OCI-LY1 (cell line): ENCODE results near the gene CALY.

Source experiments
- H2AFZ ChIP-seq: fragments of 200-600 bp; sonication (generic), shearing (Covaris generic); 2 replicates; pipeline ENCODE4 v1.6.0; 2014; ENCODE audit warnings: antibody characterized with exemption, mild to moderate bottlenecking, low read length
- H3F3A ChIP-seq: fragments of 200-600 bp; sonication (generic), shearing (Covaris generic); 2 replicates; pipeline ENCODE4 v1.6.0; 2014; ENCODE audit warnings: mild to moderate bottlenecking, antibody characterized with exemption, low read length, moderate library complexity; ENCODE audit not compliant: insufficient read depth
- H3K27ac ChIP-seq: fragments of 200-600 bp; sonication (generic); 2 replicates; pipeline ENCODE4 v1.5.1; 2014; ENCODE audit warnings: low read length, mixed run types, mild to moderate bottlenecking, low read depth; ENCODE audit not compliant: poor library complexity, severe bottlenecking
- H3K27me3 ChIP-seq: fragments of 200-600 bp; sonication (generic); 2 replicates; pipeline ENCODE4 v1.6.0; 2014; ENCODE audit warnings: antibody characterized with exemption, mild to moderate bottlenecking, low read length, moderate library complexity; ENCODE audit not compliant: insufficient read depth
- H3K36me3 ChIP-seq: fragments of 200-600 bp; sonication (generic); 2 replicates; pipeline ENCODE4 v1.6.1; 2014; ENCODE audit warnings: mild to moderate bottlenecking, antibody characterized with exemption, low read length, moderate library complexity, mixed read lengths; ENCODE audit not compliant: insufficient read depth
- H3K4me1 ChIP-seq: fragments of 200-600 bp; sonication (generic); 2 replicates; pipeline ENCODE4 v1.5.1; 2014; ENCODE audit warnings: mild to moderate bottlenecking, low read length, moderate library complexity; ENCODE audit not compliant: insufficient read depth, severe bottlenecking
- H3K4me2 ChIP-seq: fragments of 200-600 bp; sonication (generic), shearing (Covaris generic); 2 replicates; pipeline ENCODE4 v1.6.1; 2014; ENCODE audit warnings: low read length
- H3K4me3 ChIP-seq: fragments of 200-600 bp; sonication (generic); 2 replicates; pipeline ENCODE4 v1.5.1; 2014; ENCODE audit warnings: low read length, low read depth, mild to moderate bottlenecking, mixed read lengths; ENCODE audit not compliant: poor library complexity, severe bottlenecking
- H3K79me2 ChIP-seq: fragments of 200-600 bp; shearing (Covaris generic); 2 replicates; pipeline ENCODE4 v1.6.1; 2016; ENCODE audit warnings: mixed run types, low read length, mixed read lengths; ENCODE audit not compliant: insufficient read depth
- H3K9ac ChIP-seq: fragments of 200-600 bp; sonication (generic), shearing (Covaris generic); 2 replicates; pipeline ENCODE4 v1.6.1; 2014; ENCODE audit warnings: mild to moderate bottlenecking, low read length, mixed read lengths
- H3K9me2 ChIP-seq: fragments of 200-600 bp; sonication (generic), shearing (Covaris generic); 2 replicates; pipeline ENCODE4 v1.6.1; 2014; ENCODE audit warnings: low read depth, mild to moderate bottlenecking, low read length, mixed read lengths
- H3K9me3 ChIP-seq: fragments of 200-600 bp; shearing (Covaris generic); 2 replicates; pipeline ENCODE4 v1.6.1; 2014; ENCODE audit warnings: low read length, mixed read lengths
- H4K20me1 ChIP-seq: fragments of 200-600 bp; sonication (generic), shearing (Covaris generic); 2 replicates; pipeline ENCODE4 v1.6.0; 2016; ENCODE audit warnings: mild to moderate bottlenecking, low read length; ENCODE audit not compliant: insufficient read depth
- CTCF ChIP-seq: fragments of 200-600 bp; sonication (generic), shearing (Covaris generic); IDR thresholded peaks from 2 replicates; pipeline ENCODE4 v1.5.1; 2017; ENCODE audit warnings: mild to moderate bottlenecking, antibody characterized with exemption, low read length, moderate library complexity, mixed read lengths
- EZH2 ChIP-seq: fragments of 200-600 bp; sonication (generic), shearing (Covaris generic); IDR thresholded peaks from 2 replicates; pipeline ENCODE4 v1.8.0; 2017; ENCODE audit warnings: borderline replicate concordance, mixed run types, mild to moderate bottlenecking, antibody characterized with exemption, low read length, moderate library complexity, mixed read lengths

Gene CALY

GRCh38 chr10:133373174-133374090 is 36.7 kb upstream of the CALY start, which contains the start of gene ECHS1:
TSS of gene ECHS1 (minus strand) at chr10:133373354. CDS start at chr10:133373333, 21 bp downstream.
- TF ChIP-seq CTCF (no peak), EZH2 (no peak)
- Histone ChIP-seq H3K4me2 (peak within 1 kb of the TSS; percentile 68), H3K36me3 (peaks cover 12% of the 10 kb centered on the region), H3F3A (no peaks in the 10 kb centered on the region), H3K9me3 (no peaks in the 10 kb centered on the region), H3K9ac (peak within 1 kb of the TSS; percentile 73), H2AFZ (no peak within 1 kb of the TSS), H3K4me1 (peaks cover 23% of the 10 kb centered on the region), H3K27ac (no peak within 1 kb of the TSS), H3K9me2 (no peaks in the 10 kb centered on the region), H3K4me3 (peak within 1 kb of the TSS; percentile 82), H3K79me2 (no peaks in the 10 kb centered on the region), H4K20me1 (no peaks in the 10 kb centered on the region), H3K27me3 (no peaks in the 10 kb centered on the region)

- H3K36me3 ChIP-seq, result peaks cover 12% of the 10 kb centered on the region
- TF ChIP-seq EZH2, result no peak
- no peak for TF ChIP-seq CTCF
- no peak overlapping the region for H2AFZ ChIP-seq
- H4K20me1 ChIP-seq, result no peaks in the 10 kb centered on the region
- no peaks in the 10 kb centered on the region for H3K9me3 ChIP-seq
- H3K9me2 ChIP-seq, result no peaks in the 10 kb centered on the region
- no peaks in the 10 kb centered on the region for H3K79me2 ChIP-seq
- peak overlapping the region; percentile 82 for H3K4me3 ChIP-seq
- peaks cover 16% of the 10 kb centered on the region for H3K4me1 ChIP-seq
- H3F3A ChIP-seq, result no peaks in the 10 kb centered on the region
- H3K4me2 ChIP-seq, result peak overlapping the region; percentile 58
- H3K9ac ChIP-seq, result peak overlapping the region; percentile 37; the same call in 1 of the 2 replicates
- H3K27ac ChIP-seq, result no peak overlapping the region
- H3K27me3 ChIP-seq, result no peaks in the 10 kb centered on the region
Observed at GRCh38 chr10:133372507-133372906, 35.8 kb upstream of the CALY start.

DNA sequence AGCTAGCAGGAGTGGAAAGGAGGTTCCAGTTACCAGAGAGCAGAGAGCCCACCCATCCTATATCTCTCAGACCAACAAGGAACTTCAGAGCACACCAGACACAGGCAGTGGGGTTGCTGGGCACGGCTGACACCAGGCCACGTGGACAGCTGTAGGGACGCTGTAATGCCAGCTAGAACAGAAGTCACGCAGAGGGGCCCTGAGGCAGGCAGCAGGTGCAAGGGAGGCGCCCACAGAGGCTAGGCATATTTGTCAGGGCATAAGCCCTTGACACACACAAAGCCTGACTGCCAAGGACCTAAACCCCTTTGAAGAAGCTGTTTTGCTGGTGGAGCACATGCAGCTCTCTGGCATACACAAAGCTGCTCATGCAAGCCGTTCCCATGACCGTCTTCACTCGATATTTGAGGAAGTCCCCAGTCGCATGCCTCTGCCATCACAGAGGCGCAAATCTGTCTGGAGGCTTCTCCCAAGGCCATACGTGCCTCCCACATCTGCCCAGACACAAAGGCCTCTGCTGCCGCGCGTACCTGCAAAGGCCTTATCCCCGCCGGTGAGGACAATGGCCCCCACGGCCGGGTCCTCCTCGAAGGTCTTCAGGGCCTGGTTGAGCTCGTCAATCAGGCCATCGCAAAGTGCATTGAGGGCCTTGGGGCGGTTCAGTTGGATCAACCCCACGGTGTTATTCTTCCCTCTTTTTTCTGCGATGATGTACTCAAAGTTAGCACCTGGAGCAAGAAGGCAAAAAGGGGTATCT is 33.5 kb upstream of the CALY start:
- Histone ChIP-seq H3K4me2 (no peak overlapping the region), H4K20me1 (no peaks in the 10 kb centered on the region), H3K4me1 (peaks cover 16% of the 10 kb centered on the region), H3K9ac (no peak overlapping the region), H3K36me3 (peaks cover 27% of the 10 kb centered on the region), H3K9me2 (no peaks in the 10 kb centered on the region), H3K27me3 (no peaks in the 10 kb centered on the region), H2AFZ (no peak overlapping the region), H3F3A (no peaks in the 10 kb centered on the region), H3K79me2 (no peaks in the 10 kb centered on the region), H3K9me3 (no peaks in the 10 kb centered on the region), H3K4me3 (no peak overlapping the region), H3K27ac (no peak overlapping the region)
- TF ChIP-seq CTCF (no peak), EZH2 (no peak)
